GM10248 (cell line): ENCODE measurements around the gene GALNTL6.
A peak's percentile ranks its signal among the peaks of the same experiment; 100 is the strongest.

Experiments
- CTCF ChIA-PET: fragments of 300-600 bp; sonication (Branson Sonifier 250); formaldehyde crosslinking; extraction: SDS; loops from one replicate; lab custom pipeline; 2021; ENCODE audit warnings: antibody characterized with exemption; lab: Yijun Ruan, JAX
- POLR2A ChIA-PET: fragments of 350-650 bp; sonication (Branson Sonifier 250); formaldehyde crosslinking; extraction: SDS; loops from one replicate; lab custom pipeline; 2020; ENCODE audit warnings: antibody characterized with exemption; lab: Yijun Ruan, JAX
- DNase-seq: peaks from one replicate; pipeline ENCODE4 v3.0.0; 2012; ENCODE audit errors: extremely low spot score
- CTCF ChIP-seq: IDR thresholded peaks from 2 replicates; pipeline ENCODE4 v1.5.1; 2012; ENCODE audit warnings: mild to moderate bottlenecking, low read depth; ENCODE audit errors: extremely low read depth, missing control alignments, control extremely low read depth

Gene GALNTL6

GRCh38 chr4:171812665-171813525 is at the start of gene GALNTL6:
Gene GALNTL6, plus strand, starts transcription at chr4:171813404.
- CTCF ChIA-PET = no interaction called here
- no peak for TF ChIP-seq CTCF
- DNase-seq = peak; percentile 8
- POLR2A ChIA-PET = no interaction called here

GRCh38 chr4:171765514-171765913 is 47.7 kb upstream of the GALNTL6 start:
- no peak for DNase-seq
- TF ChIP-seq CTCF = no peak
- POLR2A ChIA-PET = no interaction called here
- CTCF ChIA-PET = no interaction called here

GRCh38 chr4:171774642-171775190 is 38.5 kb upstream of the GALNTL6 start:
- TF ChIP-seq CTCF = no peak
- CTCF ChIA-PET = no interaction called here
- POLR2A ChIA-PET = no interaction called here
- no peak for DNase-seq

- ChIA-PET POLR2A (no interaction called here), CTCF (interaction anchor here (1.0 to 1.1 kb wide), 2 partner anchors 13 to 14 kb away, joined by 3 read pairs; no protein-coding TSS in a partner anchor)
- DNase-seq = no peak
- no peak for TF ChIP-seq CTCF
Observed at GRCh38 chr4:171779301-171779700, 33.9 kb upstream of the GALNTL6 start.

GRCh38 chr4:171785388-171785787 is 27.8 kb upstream of the GALNTL6 start:
- CTCF ChIA-PET = no interaction called here
- DNase-seq = no peak
- POLR2A ChIA-PET = no interaction called here
- TF ChIP-seq CTCF = no peak

GRCh38 chr4:171793723-171794122 is 19.5 kb upstream of the GALNTL6 start:
- TF ChIP-seq CTCF = no peak
- ChIA-PET POLR2A (no interaction called here), CTCF (interaction anchor here (0.8 to 1.6 kb wide), 4 partner anchors 15 to 59 kb away, joined by 3 to 4 read pairs (median 4); no protein-coding TSS in a partner anchor)
- DNase-seq = no peak
